NCI-H774 (cell line): ENCODE measurements around the gene SSTR4.

Source experiments
- DNase-seq: peaks from one replicate; lab custom pipeline; 2025; lab: John Stamatoyannopoulos, UW

Gene SSTR4

DNA sequence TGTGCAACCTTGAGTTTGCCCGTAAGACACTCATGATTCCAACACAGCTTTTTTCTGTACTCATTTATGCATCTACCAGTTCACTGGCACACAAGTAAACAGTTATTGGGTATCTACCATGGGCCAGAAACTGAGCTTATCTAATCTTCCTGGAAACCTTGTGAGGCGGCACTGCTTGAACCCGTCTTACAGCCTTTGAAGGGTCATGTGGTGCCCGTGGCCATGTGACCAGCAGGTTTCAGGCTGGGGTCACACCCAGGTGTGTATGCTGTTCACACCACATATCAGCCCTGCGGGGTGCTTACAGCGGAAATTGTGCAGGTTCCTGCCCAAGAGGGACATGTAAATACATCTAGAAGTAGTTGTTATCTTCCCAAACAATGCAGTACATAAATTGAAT is 8.3 kb downstream of the SSTR4 start:
- no peak for DNase-seq

DNA sequence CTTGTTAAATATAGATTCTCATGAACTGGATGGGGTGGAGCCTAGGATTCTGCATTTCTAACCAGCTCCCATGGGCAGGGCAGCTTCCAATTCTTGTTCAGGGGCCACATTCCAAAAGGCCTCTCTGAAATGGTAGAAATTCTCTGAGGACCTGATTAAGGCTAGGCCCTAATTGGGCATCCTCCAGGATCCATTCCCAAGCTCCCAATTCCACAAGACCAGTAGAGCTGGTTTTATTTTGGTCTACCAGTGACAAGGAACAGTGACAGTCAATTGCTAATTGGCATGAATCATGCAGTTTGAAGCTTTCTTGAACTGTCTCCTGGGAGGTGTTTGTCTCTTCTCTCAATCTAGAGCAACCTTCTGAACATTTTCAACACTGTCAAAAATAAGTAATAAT is 11.3 kb downstream of the SSTR4 start:
- DNase-seq: no peak

DNA sequence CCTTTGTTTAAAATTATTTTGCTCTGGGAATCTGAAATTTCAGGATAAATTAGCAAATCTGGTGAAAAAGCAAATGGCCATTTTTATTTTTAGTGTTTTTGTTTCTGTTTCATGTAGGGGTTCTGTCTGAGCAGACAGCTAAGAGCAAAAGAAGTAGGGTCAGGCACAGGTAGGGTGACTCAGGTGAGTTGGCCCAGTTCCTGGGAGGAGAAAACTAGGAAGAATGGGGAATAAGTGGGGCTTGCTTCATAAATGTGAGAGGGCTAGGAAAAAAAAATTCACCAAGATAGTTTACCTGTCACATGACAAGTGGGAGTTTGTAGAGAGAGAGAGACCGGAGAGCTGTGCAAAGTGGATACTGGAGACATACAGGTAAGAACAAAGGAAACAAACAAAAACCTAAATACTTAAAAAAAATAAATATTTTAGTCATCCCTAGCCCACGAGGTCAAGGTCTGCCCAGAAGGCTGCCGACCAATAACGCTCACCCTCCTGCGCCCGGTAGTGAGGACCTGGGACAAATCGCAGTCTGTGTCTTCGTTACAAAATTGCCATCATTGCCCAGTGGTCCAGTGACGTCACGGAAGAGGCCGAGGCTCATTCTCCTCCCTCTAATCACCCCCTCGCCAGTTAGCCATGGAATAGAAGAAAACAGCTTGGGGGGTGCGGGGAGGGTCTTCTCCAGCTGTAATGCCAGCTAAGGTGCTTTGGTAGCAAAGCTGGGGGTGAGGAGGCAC is 12.1 kb downstream of the SSTR4 start:
- peak; percentile 55 for DNase-seq

DNA sequence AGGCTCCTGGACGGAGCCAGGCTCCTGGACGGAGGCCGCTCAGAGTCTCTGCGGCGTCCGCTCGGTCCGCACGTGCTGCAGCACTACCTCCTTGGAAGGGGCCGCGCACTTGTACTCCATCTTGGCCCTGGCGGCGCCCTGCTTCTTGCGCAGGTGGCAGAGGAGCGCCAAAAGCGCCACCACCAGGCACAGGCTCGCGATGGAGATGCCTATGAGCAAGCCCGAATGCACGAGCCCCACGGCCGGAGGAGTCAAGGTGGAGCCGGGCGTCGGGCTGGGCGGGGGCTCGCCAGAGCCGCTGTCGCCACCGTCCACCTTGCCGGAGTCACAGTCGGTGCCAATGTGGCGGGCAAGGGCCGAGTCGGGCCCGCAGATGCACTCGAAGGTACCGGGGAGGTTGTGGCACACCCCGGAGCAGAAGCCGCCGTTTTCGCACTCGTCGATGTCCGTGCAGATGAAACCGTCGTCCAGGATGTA is 12.7 kb downstream of the SSTR4 start:
- peak; percentile 55 for DNase-seq

DNA sequence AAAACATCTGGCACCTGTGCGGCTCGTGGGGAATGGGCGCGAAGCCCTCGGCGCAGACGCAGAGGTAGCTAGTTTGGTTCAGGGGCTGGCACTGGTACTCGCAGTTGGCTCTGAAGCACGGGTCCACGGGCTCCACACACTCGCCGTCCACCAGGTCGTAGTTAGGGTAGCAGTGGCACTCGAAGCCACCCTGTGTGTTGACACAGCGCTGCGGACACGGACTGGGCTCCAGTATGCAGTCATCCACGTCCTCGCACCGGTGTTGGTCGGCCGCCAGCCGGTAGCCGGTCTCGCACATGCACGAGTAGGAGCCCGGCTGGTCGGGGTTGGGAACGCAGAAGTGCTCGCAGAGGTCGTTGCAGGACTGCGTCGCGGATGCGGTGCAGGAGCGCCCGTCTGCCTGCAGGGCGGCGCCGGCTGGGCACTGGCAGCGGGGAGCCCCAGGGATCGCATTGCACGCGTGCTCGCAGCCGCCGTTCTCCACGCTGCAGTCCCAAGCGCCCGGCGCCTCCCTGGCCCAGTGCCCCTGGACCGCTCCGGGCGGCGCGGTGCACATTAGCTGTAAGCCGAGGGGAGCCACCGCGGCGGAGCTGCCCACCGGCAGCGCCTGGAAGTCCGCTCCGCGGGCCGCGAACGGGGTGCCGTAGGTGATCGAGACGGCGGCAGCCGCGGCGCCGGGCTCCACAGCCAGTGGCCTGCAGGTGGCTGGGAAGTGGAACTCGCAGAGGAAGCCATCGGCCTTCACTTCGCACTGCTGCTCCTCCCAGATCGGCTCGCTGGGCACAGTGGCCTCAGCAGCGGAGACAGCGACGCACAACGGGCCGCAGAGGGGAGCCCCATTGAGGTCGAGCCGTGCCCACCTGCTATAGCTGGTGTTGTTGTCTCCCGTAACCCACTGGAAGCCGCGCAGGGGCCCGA is 13.4 kb downstream of the SSTR4 start:
- DNase-seq: peak; percentile 67

DNA sequence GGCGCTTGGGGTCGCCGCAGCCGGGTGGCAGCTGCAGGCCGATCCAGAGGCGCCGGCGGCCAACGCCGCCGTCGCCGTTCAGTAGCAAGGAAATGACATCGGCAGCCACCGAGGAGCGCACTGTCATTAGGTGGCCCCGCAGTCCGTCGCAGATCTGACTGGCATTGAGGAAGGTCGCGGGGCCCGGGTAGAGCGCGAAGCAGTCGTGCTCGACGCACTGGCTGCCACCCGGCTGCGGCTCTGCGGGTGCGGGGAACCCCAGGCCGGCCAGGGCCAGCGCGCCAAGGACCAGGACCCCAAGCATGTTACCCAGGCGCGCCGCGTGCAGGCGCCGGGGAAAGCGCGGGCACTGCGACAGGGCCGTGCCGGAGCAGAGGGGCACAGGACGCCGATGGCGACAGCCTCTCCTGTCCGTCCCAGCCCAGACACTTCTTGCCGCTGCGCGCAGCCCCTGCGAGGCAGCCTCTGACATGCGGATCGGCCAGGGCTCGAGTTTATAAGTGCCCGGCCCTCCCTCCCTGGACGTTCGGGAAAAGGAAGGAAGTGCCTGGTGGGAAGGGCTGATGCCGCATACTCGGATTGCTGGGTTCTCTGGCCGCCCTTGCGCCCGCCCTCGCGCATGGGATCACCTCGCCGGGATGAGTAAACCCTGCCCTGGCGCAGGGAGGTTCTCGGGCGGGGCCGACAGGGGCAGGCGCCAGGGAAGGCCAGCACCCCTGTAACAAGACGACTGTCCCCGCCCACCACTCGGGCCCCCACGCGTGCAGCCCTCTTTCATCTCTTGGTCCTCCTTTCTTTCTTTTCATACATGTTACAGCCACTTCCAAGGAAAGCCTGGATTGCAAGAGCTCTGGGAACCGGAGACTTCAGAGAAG is 14.3 kb downstream of the SSTR4 start, which contains the start of gene THBD:
THBD (minus strand) TSS at position 472 of the 875 bp plus-strand sequence; CDS start at position 304, 168 bp downstream.
- DNase-seq: peak; percentile 59

GRCh38 chr20:23050076-23050838 is 15.1 kb downstream of the SSTR4 start:
- DNase-seq: no peak

DNA sequence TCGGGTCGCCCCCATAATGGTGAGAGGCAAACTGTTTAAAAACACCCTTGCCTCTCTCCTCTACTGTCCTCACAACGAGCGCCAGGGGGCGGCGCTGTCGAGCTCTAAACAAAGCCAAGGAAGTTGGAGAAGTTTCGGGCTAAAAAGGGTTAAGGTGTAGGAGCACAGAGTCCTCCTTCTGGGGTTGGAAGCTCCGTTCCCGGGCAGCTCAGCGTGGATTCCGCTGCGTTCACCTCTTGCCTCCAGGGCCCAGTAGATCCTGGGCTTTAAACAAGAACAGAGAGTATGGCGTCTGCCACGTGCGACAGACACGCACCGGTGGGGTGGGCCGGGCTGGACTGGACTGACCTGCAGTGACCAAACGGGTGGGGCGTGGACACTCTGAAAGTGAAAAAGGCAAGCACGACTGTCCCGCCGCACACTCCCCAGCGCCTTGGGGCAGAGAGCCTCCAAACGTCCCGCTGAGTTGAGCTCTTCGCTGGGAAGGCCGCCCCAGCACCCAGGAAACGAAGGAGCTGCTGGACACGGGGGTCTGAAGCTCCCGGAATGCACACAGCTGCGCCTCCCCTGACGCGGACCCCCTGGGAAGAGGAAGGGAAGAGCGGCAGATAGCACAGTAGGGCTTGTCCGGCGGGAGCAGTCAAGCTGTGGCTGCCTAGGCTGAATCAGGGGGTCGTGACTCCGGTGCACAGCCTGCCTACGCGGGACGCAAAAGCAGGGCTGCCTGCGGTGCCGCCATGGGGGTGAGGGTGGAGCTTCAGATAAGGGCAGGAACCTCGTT is 15.9 kb downstream of the SSTR4 start:
- DNase-seq: peak; percentile 23

DNA sequence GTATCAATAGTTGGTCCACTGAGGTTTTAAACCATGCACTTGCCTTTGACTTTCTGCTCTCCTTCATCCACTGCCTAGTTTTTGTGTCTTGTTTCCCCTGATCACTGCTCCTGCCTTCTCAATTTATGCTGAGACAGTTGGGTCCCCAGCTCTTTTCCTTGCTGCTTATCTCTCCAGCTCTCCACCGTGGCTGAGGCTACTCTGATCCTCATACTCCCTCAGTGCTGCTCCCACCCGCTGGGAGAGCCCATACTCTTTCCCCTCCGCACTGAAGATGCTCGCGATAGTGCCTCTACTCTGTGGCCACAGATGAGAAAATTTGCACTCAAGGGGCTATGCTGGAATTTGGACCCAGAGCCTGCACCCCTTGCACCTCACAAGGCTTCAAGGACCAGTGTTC is 17.8 kb downstream of the SSTR4 start:
- no peak for DNase-seq

DNA sequence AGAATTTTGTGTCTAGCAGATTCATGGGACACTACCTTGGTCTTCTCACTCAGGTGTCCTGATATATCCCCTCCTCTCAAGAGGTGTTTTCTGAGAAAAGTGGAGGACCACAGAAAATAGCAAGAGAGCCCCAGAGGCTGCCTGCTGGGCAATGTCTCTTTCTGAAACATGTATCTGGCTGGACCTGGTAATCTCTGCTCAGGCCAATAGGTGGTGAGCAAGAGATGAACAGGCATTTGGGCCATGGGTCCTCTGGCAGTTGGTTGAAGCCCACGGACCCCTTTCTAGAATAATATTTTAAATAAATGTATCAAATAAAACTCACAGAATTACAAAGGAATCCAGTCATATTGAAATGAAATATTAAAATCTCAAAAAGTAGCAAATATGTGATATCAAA is 23.1 kb downstream of the SSTR4 start:
- DNase-seq: no peak

GRCh38 chr20:23059001-23059400 is 23.9 kb downstream of the SSTR4 start:
- no peak for DNase-seq

GRCh38 chr20:23059846-23060245 is 24.7 kb downstream of the SSTR4 start:
- DNase-seq: no peak

DNA sequence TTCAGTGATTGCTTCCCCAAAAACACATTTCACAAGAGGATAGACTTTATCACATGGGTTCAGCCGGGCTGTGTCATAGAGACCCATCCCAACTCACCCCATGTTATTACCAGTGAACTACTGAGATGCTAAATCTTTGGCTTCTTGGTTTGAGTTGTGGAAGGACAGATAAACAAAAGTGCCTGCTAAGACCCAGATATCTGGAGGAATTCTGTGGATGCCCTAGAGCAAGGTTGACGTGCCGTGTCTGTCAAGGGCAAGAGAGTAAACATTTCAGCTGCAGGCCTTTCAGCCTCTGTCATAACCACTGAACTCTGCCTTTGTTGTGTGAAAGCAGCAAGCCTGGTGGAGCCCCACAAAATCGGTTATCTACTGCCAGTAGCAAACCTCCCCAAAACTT is 25.5 kb downstream of the SSTR4 start:
- DNase-seq: no peak

GRCh38 chr20:23061262-23061661 is 26.1 kb downstream of the SSTR4 start:
- DNase-seq: no peak

DNA sequence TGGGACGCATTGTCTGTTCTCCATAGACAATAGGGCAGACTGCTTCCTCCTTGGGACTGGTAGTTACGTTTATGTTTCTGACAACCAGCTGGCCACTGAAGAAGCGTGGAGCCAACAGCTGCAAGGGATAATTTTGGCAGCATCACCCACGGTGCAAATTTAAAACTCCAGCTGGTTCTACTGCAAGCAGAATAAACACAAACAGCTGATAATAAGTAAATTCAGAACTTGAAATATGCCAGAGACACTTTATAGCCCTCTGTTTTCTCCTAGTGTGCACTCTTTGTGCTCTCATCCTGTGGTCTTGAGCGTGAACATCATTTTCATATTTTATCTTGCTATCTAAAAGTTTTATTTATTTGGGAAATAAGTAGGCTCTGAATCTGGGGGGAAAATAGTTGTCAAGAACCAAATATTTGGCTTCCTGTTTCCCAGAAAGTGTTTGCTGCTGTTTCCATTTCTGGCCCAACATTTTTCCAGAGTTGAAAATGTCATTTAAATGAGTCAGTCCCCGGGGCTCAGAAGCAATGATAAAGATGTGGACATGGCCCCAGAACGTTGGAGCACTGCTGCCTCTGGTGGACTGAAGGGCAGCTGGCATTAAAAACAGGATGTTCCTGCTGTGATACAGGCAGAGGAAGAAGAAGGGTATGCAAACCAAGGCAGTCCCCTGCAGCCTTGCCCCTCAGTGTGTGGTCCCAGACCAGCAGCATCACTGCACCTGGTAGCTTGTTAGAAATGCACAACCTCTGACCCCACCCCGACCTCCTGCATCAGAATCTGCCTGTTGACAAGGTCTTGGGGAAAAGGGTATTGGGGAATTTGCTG is 26.8 kb downstream of the SSTR4 start:
- no peak for DNase-seq

GRCh38 chr20:23062632-23063031 is 27.5 kb downstream of the SSTR4 start:
- no peak for DNase-seq

DNA sequence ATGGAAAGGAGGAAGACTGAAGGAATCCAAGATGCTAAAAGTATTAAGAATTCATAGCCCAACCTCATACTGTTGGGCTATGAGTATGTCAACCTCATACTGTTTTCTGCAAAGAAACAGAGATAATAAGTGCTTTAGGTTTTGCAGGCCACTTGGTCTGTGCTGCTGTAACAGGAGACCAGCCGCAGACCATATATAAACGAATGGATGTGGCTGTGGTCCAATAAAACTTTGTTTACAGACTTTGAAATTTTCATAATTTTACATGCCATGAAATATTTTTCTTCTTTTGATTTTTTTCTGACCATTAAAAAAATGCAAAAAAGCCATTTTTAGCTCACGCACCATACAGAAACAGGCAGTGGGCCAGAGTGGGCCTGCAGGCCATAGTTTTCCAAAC is 28.1 kb downstream of the SSTR4 start:
- no peak for DNase-seq

DNA sequence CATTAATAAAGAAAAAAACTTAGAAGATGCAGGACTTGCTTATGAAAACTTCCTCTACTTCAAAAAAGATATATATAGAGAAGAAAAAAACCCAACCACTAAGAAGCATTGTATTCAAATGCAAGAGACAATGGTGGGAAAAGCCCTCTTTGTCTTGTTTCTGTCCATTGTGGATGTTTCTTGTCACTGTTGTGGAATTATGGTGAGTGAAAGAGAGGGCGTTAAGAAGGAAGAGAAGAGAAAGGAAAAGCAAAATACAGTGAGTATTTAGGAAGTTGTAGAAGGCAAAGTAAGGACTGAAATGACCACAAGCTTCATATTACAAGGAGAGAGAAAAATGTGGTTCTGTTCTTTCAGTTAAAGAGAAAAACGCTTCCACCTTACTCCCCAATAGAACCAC is 28.5 kb downstream of the SSTR4 start:
- no peak for DNase-seq
